Adrenal gland (tissue), 5 donors: ENCODE measurements around the gene RNASE2.

Experiments
- CTCF ChIP-seq, 6 experiments: fragments of 450-650 bp in 4 of 6; fragments of 200-600 bp in 2 of 6; sonication (generic) in 1 of 6; IDR thresholded peaks; 1 replicate in 5 of 6; 2 replicates in 1 of 6; pipeline versions ENCODE4 v1.5.1 to v1.8.0; 2016 to 2021; ENCODE audit warnings: antibody characterized with exemption in 6 of 6, mild to moderate bottlenecking in 2 of 6, moderate library complexity in 1 of 6
- POLR2A ChIP-seq, 2 donors: fragments of 450-650 bp; IDR thresholded peaks; one replicate each; pipeline ENCODE4 v1.6.1; 2017; ENCODE audit warnings: antibody characterized with exemption in 2 of 2, mild to moderate bottlenecking in 2 of 2, moderate library complexity in 1 of 2
- donor health status: DM: no; HTN: no; CAD: no.

- no peak for TF ChIP-seq CTCF (IDR thresholded peaks at IDR 0.05)
- TF ChIP-seq POLR2A (IDR thresholded peaks at IDR 0.05), result no peak
Measured at GRCh38 chr14:20973501-20973900, 18.2 kb downstream of the RNASE2 start.
